Trophoblast cell (in vitro differentiated cells and primary cell): ENCODE results near the gene PTPRN2.

Experiments used
- DNase-seq, 2 donors: peaks; one replicate each; pipeline ENCODE4 v3.0.0-alpha.2; 2016
- H2AFZ ChIP-seq: 2 replicates; pipeline ENCODE4 v1.6.1; 2013; ENCODE audit warnings: low read length, moderate library complexity, mild to moderate bottlenecking; ENCODE audit not compliant: insufficient read depth, poor library complexity
- H2AK5ac ChIP-seq: 2 replicates; pipeline ENCODE4 v1.6.1; 2013; ENCODE audit warnings: mild to moderate bottlenecking, low read length
- H2BK120ac ChIP-seq: 2 replicates; pipeline ENCODE4 v1.6.1; 2013; ENCODE audit warnings: low read length, mild to moderate bottlenecking, moderate library complexity; ENCODE audit not compliant: insufficient read depth, poor library complexity
- H2BK12ac ChIP-seq: 2 replicates; pipeline ENCODE4 v1.6.1; 2013; ENCODE audit warnings: mild to moderate bottlenecking, low read length, moderate library complexity
- H2BK5ac ChIP-seq: 2 replicates; pipeline ENCODE4 v1.6.1; 2013; ENCODE audit warnings: low read length, low read depth, moderate library complexity, mild to moderate bottlenecking; ENCODE audit not compliant: poor library complexity
- H3K14ac ChIP-seq: 2 replicates; pipeline ENCODE4 v1.6.1; 2013; ENCODE audit warnings: mild to moderate bottlenecking, low read length
- H3K18ac ChIP-seq: 2 replicates; pipeline ENCODE4 v1.6.1; 2013; ENCODE audit warnings: mild to moderate bottlenecking, low read length
- H3K23ac ChIP-seq: 2 replicates; pipeline ENCODE4 v1.6.1; 2013; ENCODE audit warnings: low read length
- H3K27ac ChIP-seq: 2 replicates; pipeline ENCODE4 v1.5.1; 2013; ENCODE audit warnings: low read depth, mild to moderate bottlenecking, inconsistent platforms, low read length, moderate library complexity
- H3K27me3 ChIP-seq: 2 replicates; pipeline ENCODE4 v1.6.1; 2013; ENCODE audit warnings: inconsistent platforms, mild to moderate bottlenecking, low read length, moderate library complexity; ENCODE audit not compliant: insufficient read depth
- H3K36me3 ChIP-seq, 2 experiments: 1 replicate in 1 of 2; 2 replicates in 1 of 2; pipeline ENCODE4 v1.6.1; 2013; ENCODE audit warnings: low read length in 2 of 2, mild to moderate bottlenecking in 2 of 2, moderate library complexity in 1 of 2; ENCODE audit not compliant: insufficient read depth in 2 of 2, control insufficient read depth in 1 of 2
- H3K4ac ChIP-seq: 2 replicates; pipeline ENCODE4 v1.6.1; 2013; ENCODE audit warnings: low read depth, mild to moderate bottlenecking, low read length, moderate library complexity
- H3K4me1 ChIP-seq, 2 experiments: 1 replicate in 1 of 2; 2 replicates in 1 of 2; pipeline ENCODE4 v1.6.1; 2013; ENCODE audit warnings: low read length in 2 of 2, mild to moderate bottlenecking in 2 of 2, moderate library complexity in 1 of 2; ENCODE audit not compliant: insufficient read depth in 2 of 2, control insufficient read depth in 1 of 2
- H3K4me2 ChIP-seq: 2 replicates; pipeline ENCODE4 v1.6.1; 2013; ENCODE audit warnings: inconsistent platforms, mild to moderate bottlenecking, low read length, moderate library complexity
- H3K4me3 ChIP-seq: 2 replicates; pipeline ENCODE4 v1.5.1; 2013; ENCODE audit warnings: mild to moderate bottlenecking, low read depth, low read length, inconsistent platforms
- H3K79me1 ChIP-seq: one replicate; pipeline ENCODE4 v1.6.1; 2013; ENCODE audit warnings: low read length
- H3K79me2 ChIP-seq: 2 replicates; pipeline ENCODE4 v1.6.1; 2013; ENCODE audit warnings: low read length, mild to moderate bottlenecking; ENCODE audit not compliant: control insufficient read depth, insufficient read depth, poor library complexity
- H3K9ac ChIP-seq: 2 replicates; pipeline ENCODE4 v1.6.1; 2013; ENCODE audit warnings: mild to moderate bottlenecking, low read length
- H3K9me3 ChIP-seq: 2 replicates; pipeline ENCODE4 v1.6.1; 2013; ENCODE audit warnings: low read depth, mild to moderate bottlenecking, control low read depth, inconsistent platforms, low read length; ENCODE audit not compliant: insufficient read depth
- H4K12ac ChIP-seq: 2 replicates; pipeline ENCODE4 v1.6.1; 2013; ENCODE audit warnings: low read depth, mild to moderate bottlenecking, low read length, moderate library complexity
- H4K8ac ChIP-seq: 2 replicates; pipeline ENCODE4 v1.6.1; 2013; ENCODE audit warnings: low read depth, mild to moderate bottlenecking, low read length, moderate library complexity
- H4K91ac ChIP-seq: one replicate; pipeline ENCODE4 v1.6.1; 2013; ENCODE audit warnings: low read depth, mild to moderate bottlenecking, low read length, moderate library complexity
- WGBS: extraction: QIAGEN DNeasy Blood & Tissue Kit; methylation state at CpG from one replicate; pipeline ENCODE4 v1.1.7; 2013; ENCODE audit warnings: missing lambda C conversion rate; ENCODE audit not compliant: insufficient read length, insufficient coverage; ENCODE audit errors: extremely low coverage; 5-methylcytosine and 5-hydroxymethylcytosine counted together

PTPRN2 gene

DNA sequence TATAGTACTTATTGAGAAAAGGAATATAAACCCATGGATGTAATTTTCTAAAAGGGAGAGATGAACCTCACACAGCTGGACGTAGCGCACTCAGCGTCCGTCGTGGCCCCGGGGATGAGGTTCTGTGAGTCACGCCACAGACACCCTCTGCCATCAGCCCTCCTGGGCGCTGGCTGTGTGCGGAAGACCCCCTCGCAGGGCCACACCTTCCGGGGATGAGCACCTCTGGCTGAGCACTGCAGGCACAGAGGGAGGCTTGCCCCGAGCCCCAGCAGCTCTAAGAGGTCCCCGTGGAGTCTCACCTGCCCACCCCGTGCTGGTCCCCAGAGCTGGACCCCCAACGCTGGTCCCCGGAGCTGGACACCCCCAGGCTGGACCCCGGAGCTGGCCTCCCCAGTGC is 215.8 kb downstream of the PTPRN2 start:
- no peaks in the 10 kb centered on the region for H3K27me3 ChIP-seq
- WGBS: no CpG with 5 or more reads among the region's 17 CpGs
- no peaks in the 10 kb centered on the region for H3K79me2 ChIP-seq
- H3K14ac ChIP-seq: no peak overlapping the region
- H3K4me2 ChIP-seq: no peak overlapping the region
- no peaks in the 10 kb centered on the region for H3K4me1 ChIP-seq
- H3K23ac ChIP-seq: no peak overlapping the region
- no peak for DNase-seq
- H3K9me3 ChIP-seq: peaks cover 29% of the 10 kb centered on the region
- H3K36me3 ChIP-seq: no peaks in the 10 kb centered on the region
- no peak overlapping the region for H3K4ac ChIP-seq
- no peak overlapping the region for H2BK5ac ChIP-seq
- H3K27ac ChIP-seq: no peak overlapping the region
- no peak overlapping the region for H2AFZ ChIP-seq
- no peak overlapping the region for H4K8ac ChIP-seq
- no peaks in the 10 kb centered on the region for H3K79me1 ChIP-seq
- no peak overlapping the region for H4K12ac ChIP-seq
- no peak overlapping the region for H4K91ac ChIP-seq
- no peak overlapping the region for H3K9ac ChIP-seq
- H2AK5ac ChIP-seq: no peak overlapping the region
- no peak overlapping the region for H3K4me3 ChIP-seq
- H2BK120ac ChIP-seq: no peak overlapping the region
- no peak overlapping the region for H2BK12ac ChIP-seq
- no peak overlapping the region for H3K18ac ChIP-seq

DNA sequence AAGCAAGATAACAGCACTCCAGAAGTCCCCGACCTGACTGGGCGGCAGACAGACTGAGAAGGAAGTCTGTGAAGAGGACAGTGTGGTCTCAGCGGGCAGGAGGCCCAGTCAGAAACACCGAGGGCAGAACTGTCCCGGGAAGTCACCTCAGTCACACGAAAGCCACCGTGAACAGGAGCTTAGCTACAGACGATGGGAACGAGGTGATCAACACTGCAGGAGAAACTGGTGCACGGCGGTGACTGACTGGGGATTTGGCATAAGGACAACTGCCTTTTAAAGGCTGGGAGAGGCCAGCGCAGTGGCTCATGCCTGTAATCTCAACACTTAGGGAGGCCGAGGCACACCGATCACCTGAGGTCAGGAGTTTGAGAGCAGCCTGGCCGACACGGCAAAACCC is 217.8 kb downstream of the PTPRN2 start:
- H4K12ac ChIP-seq: no peak overlapping the region
- no peak overlapping the region for H2BK120ac ChIP-seq
- no peak overlapping the region for H3K4me3 ChIP-seq
- no peak overlapping the region for H2AFZ ChIP-seq
- H2BK12ac ChIP-seq: no peak overlapping the region
- H2BK5ac ChIP-seq: no peak overlapping the region
- no peak overlapping the region for H3K27ac ChIP-seq
- H3K9ac ChIP-seq: no peak overlapping the region
- no peaks in the 10 kb centered on the region for H3K36me3 ChIP-seq
- H3K4me1 ChIP-seq: no peaks in the 10 kb centered on the region
- no CpG with 5 or more reads among the region's 16 CpGs for WGBS
- no peak overlapping the region for H3K14ac ChIP-seq
- no peak overlapping the region for H4K8ac ChIP-seq
- no peak overlapping the region for H3K23ac ChIP-seq
- H4K91ac ChIP-seq: no peak overlapping the region
- no peaks in the 10 kb centered on the region for H3K79me2 ChIP-seq
- peaks cover 30% of the 10 kb centered on the region for H3K9me3 ChIP-seq
- H2AK5ac ChIP-seq: no peak overlapping the region
- H3K18ac ChIP-seq: no peak overlapping the region
- H3K79me1 ChIP-seq: no peaks in the 10 kb centered on the region
- DNase-seq: no peak
- H3K4me2 ChIP-seq: no peak overlapping the region
- H3K4ac ChIP-seq: no peak overlapping the region
- H3K27me3 ChIP-seq: no peaks in the 10 kb centered on the region

- Histone ChIP-seq H3K9ac (no peak overlapping the region), H4K91ac (no peak overlapping the region), H3K14ac (no peak overlapping the region), H2AFZ (no peak overlapping the region), H4K12ac (no peak overlapping the region), H3K9me3 (peaks cover 34% of the 10 kb centered on the region), H3K79me1 (no peaks in the 10 kb centered on the region), H3K18ac (no peak overlapping the region), H2BK12ac (no peak overlapping the region), H3K36me3 (no peaks in the 10 kb centered on the region), H3K23ac (no peak overlapping the region), H2BK5ac (no peak overlapping the region), H3K27me3 (no peaks in the 10 kb centered on the region), H2BK120ac (no peak overlapping the region), H3K4ac (no peak overlapping the region), H3K4me1 (no peaks in the 10 kb centered on the region), H2AK5ac (no peak overlapping the region), H4K8ac (no peak overlapping the region), H3K4me2 (no peak overlapping the region), H3K4me3 (no peak overlapping the region), H3K79me2 (no peaks in the 10 kb centered on the region), H3K27ac (no peak overlapping the region)
- no CpG with 5 or more reads among the region's 6 CpGs for WGBS
- DNase-seq: no peak
Measured at GRCh38 chr7:158369290-158369689, 218.3 kb downstream of the PTPRN2 start.

DNA sequence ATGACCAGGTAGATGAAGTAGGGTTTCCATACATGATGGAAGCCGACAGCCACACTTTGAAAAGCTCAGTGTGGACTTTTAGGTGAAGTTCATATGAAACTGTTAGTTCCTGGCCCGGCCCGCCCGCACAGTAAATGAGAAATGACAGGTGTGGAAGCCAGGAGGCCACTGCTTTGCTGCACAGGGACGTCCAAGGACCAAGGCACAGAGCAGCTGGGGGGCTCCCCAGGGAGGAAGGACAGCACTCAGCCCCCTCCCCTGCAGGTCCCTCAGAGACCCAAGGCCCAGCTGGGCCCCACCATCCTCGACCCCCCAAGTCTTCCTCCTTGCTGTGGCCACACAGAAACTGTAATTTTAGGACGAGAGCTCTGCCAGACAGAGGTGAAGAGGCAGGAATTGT is 219.2 kb downstream of the PTPRN2 start:
- Histone ChIP-seq H4K91ac (no peak overlapping the region), H3K4me1 (no peaks in the 10 kb centered on the region), H3K23ac (no peak overlapping the region), H4K8ac (no peak overlapping the region), H3K18ac (no peak overlapping the region), H3K36me3 (no peaks in the 10 kb centered on the region), H3K4ac (no peak overlapping the region), H2BK120ac (no peak overlapping the region), H2BK5ac (no peak overlapping the region), H3K4me3 (no peak overlapping the region), H3K9me3 (peaks cover 27% of the 10 kb centered on the region), H3K79me2 (no peaks in the 10 kb centered on the region), H3K79me1 (no peaks in the 10 kb centered on the region), H2AK5ac (no peak overlapping the region), H3K27me3 (no peaks in the 10 kb centered on the region), H4K12ac (no peak overlapping the region), H3K9ac (no peak overlapping the region), H3K14ac (no peak overlapping the region), H2AFZ (no peak overlapping the region), H2BK12ac (no peak overlapping the region), H3K4me2 (no peak overlapping the region), H3K27ac (no peak overlapping the region)
- no CpG with 5 or more reads among the region's 7 CpGs for WGBS
- DNase-seq: no peak
